T-helper 2 cell treated with Interferon-gamma antibody and Interleukin-4, amounts not matched to agents 5 μg/mL and 100 μg/mL, for 36 hours (primary cell): ENCODE measurements around the gene AKIRIN2.

Experiments used
- DNase-seq: peaks from one replicate; pipeline ENCODE4 v3.0.0; 2021; ENCODE audit warnings: low spot score
- H3K27ac Mint-ChIP-seq: one replicate; pipeline ENCODE4 v1.8.0; 2021; ENCODE audit warnings: mild to moderate bottlenecking, mixed read lengths
- H3K27me3 Mint-ChIP-seq: one replicate; pipeline ENCODE4 v1.8.0; 2021; ENCODE audit warnings: low read depth, mixed read lengths
- H3K36me3 Mint-ChIP-seq: one replicate; pipeline ENCODE4 v1.8.0; 2021; ENCODE audit warnings: low read depth, mixed read lengths
- H3K4me1 Mint-ChIP-seq: one replicate; pipeline ENCODE4 v1.8.0; 2021; ENCODE audit warnings: low read depth, mixed read lengths
- H3K4me3 Mint-ChIP-seq: one replicate; pipeline ENCODE4 v1.8.0; 2022; ENCODE audit warnings: mild to moderate bottlenecking, moderate library complexity, mixed read lengths
- H3K9me3 Mint-ChIP-seq: one replicate; pipeline ENCODE4 v1.8.0; 2021; ENCODE audit warnings: mixed read lengths

Gene AKIRIN2

GRCh38 chr6:87664921-87665485 lies 37.0 kb downstream of the AKIRIN2 start:
- H3K27ac Mint-ChIP-seq: no peak overlapping the region
- H3K9me3 Mint-ChIP-seq: no peaks in the 10 kb centered on the region
- H3K36me3 Mint-ChIP-seq: peaks cover 29% of the 10 kb centered on the region

GRCh38 chr6:87663434-87663833 lies 38.6 kb downstream of the AKIRIN2 start:
- no peaks in the 10 kb centered on the region for H3K9me3 Mint-ChIP-seq
- H3K4me3 Mint-ChIP-seq: no peak overlapping the region
- H3K27ac Mint-ChIP-seq: no peak overlapping the region
- peaks cover 35% of the 10 kb centered on the region for H3K36me3 Mint-ChIP-seq
- no peak for DNase-seq
- no peaks in the 10 kb centered on the region for H3K4me1 Mint-ChIP-seq
- H3K27me3 Mint-ChIP-seq: no peaks in the 10 kb centered on the region

More at GRCh38 chr6:87664921-87665485, 37.0 kb downstream of the AKIRIN2 start:
- Mint-ChIP-seq H3K27me3 (no peaks in the 10 kb centered on the region), H3K4me3 (no peak overlapping the region), H3K4me1 (no peaks in the 10 kb centered on the region)
- no peak for DNase-seq

- no peak for DNase-seq
- Mint-ChIP-seq H3K4me3 (no peak overlapping the region), H3K27ac (no peak overlapping the region), H3K4me1 (peaks cover 11% of the 10 kb centered on the region), H3K9me3 (no peaks in the 10 kb centered on the region), H3K27me3 (no peaks in the 10 kb centered on the region), H3K36me3 (peaks cover 42% of the 10 kb centered on the region)
Observed at GRCh38 chr6:87661503-87661902, 40.5 kb downstream of the AKIRIN2 start.

GRCh38 chr6:87661016-87661415 lies 41.0 kb downstream of the AKIRIN2 start:
- DNase-seq: no peak
- H3K27me3 Mint-ChIP-seq: no peaks in the 10 kb centered on the region
- H3K36me3 Mint-ChIP-seq: peaks cover 41% of the 10 kb centered on the region
- H3K4me3 Mint-ChIP-seq: no peak overlapping the region
- no peaks in the 10 kb centered on the region for H3K9me3 Mint-ChIP-seq
- H3K4me1 Mint-ChIP-seq: peaks cover 12% of the 10 kb centered on the region
- H3K27ac Mint-ChIP-seq: no peak overlapping the region

- Mint-ChIP-seq H3K36me3 (peaks cover 41% of the 10 kb centered on the region), H3K9me3 (no peaks in the 10 kb centered on the region), H3K27me3 (no peaks in the 10 kb centered on the region), H3K4me3 (no peak overlapping the region), H3K4me1 (peaks cover 12% of the 10 kb centered on the region), H3K27ac (no peak overlapping the region)
- no peak for DNase-seq
Observed at GRCh38 chr6:87660226-87660911, 41.7 kb downstream of the AKIRIN2 start.

GRCh38 chr6:87658516-87658915 lies 43.5 kb downstream of the AKIRIN2 start:
- H3K4me1 Mint-ChIP-seq: peaks cover 25% of the 10 kb centered on the region
- H3K9me3 Mint-ChIP-seq: no peaks in the 10 kb centered on the region
- no peaks in the 10 kb centered on the region for H3K27me3 Mint-ChIP-seq
- H3K36me3 Mint-ChIP-seq: peaks cover 53% of the 10 kb centered on the region
- no peak overlapping the region for H3K4me3 Mint-ChIP-seq
- H3K27ac Mint-ChIP-seq: no peak overlapping the region
- no peak for DNase-seq

GRCh38 chr6:87656857-87657256 lies 45.2 kb downstream of the AKIRIN2 start:
- Mint-ChIP-seq H3K9me3 (no peaks in the 10 kb centered on the region), H3K4me1 (peaks cover 33% of the 10 kb centered on the region), H3K36me3 (peaks cover 61% of the 10 kb centered on the region), H3K27me3 (no peaks in the 10 kb centered on the region), H3K27ac (peak overlapping the region; percentile 33), H3K4me3 (peak overlapping the region; percentile 11)
- no peak for DNase-seq

- Mint-ChIP-seq H3K36me3 (peaks cover 56% of the 10 kb centered on the region), H3K4me3 (no peak overlapping the region), H3K27me3 (no peaks in the 10 kb centered on the region), H3K27ac (no peak overlapping the region), H3K9me3 (no peaks in the 10 kb centered on the region), H3K4me1 (peaks cover 33% of the 10 kb centered on the region)
- DNase-seq: no peak
Observed at GRCh38 chr6:87655824-87656223, 46.2 kb downstream of the AKIRIN2 start.

GRCh38 chr6:87654875-87655454 lies 47.1 kb downstream of the AKIRIN2 start:
- no peak overlapping the region for H3K4me3 Mint-ChIP-seq
- H3K27me3 Mint-ChIP-seq: no peaks in the 10 kb centered on the region
- no peaks in the 10 kb centered on the region for H3K9me3 Mint-ChIP-seq
- peaks cover 33% of the 10 kb centered on the region for H3K4me1 Mint-ChIP-seq
- no peak for DNase-seq
- H3K36me3 Mint-ChIP-seq: peaks cover 49% of the 10 kb centered on the region
- H3K27ac Mint-ChIP-seq: peak overlapping the region; percentile 20

GRCh38 chr6:87654122-87654521 lies 47.9 kb downstream of the AKIRIN2 start:
- no peak for DNase-seq
- H3K27me3 Mint-ChIP-seq: no peaks in the 10 kb centered on the region
- H3K36me3 Mint-ChIP-seq: peaks cover 44% of the 10 kb centered on the region
- no peak overlapping the region for H3K4me3 Mint-ChIP-seq
- H3K9me3 Mint-ChIP-seq: no peaks in the 10 kb centered on the region
- H3K4me1 Mint-ChIP-seq: peaks cover 33% of the 10 kb centered on the region
- peak overlapping the region; percentile 26 for H3K27ac Mint-ChIP-seq

GRCh38 chr6:87653074-87653962 lies 48.7 kb downstream of the AKIRIN2 start:
- H3K4me3 Mint-ChIP-seq: no peak overlapping the region
- H3K9me3 Mint-ChIP-seq: no peaks in the 10 kb centered on the region
- peaks cover 41% of the 10 kb centered on the region for H3K36me3 Mint-ChIP-seq
- peaks cover 33% of the 10 kb centered on the region for H3K4me1 Mint-ChIP-seq
- no peaks in the 10 kb centered on the region for H3K27me3 Mint-ChIP-seq
- H3K27ac Mint-ChIP-seq: peak overlapping the region; percentile 73
- DNase-seq: peak; percentile 30

GRCh38 chr6:87645080-87645479 lies 57.0 kb downstream of the AKIRIN2 start:
- Mint-ChIP-seq H3K9me3 (no peaks in the 10 kb centered on the region), H3K27me3 (no peaks in the 10 kb centered on the region), H3K27ac (peak overlapping the region; percentile 87), H3K36me3 (peaks cover 6% of the 10 kb centered on the region), H3K4me1 (peaks cover 13% of the 10 kb centered on the region), H3K4me3 (peak overlapping the region; percentile 82)
- peak; percentile 7 for DNase-seq

- H3K27me3 Mint-ChIP-seq: no peaks in the 10 kb centered on the region
- peaks cover 13% of the 10 kb centered on the region for H3K4me1 Mint-ChIP-seq
- no peak overlapping the region for H3K4me3 Mint-ChIP-seq
- no peak overlapping the region for H3K27ac Mint-ChIP-seq
- DNase-seq: no peak
- no peaks in the 10 kb centered on the region for H3K9me3 Mint-ChIP-seq
- H3K36me3 Mint-ChIP-seq: peaks cover 10% of the 10 kb centered on the region
Observed at GRCh38 chr6:87641065-87641692, 60.9 kb downstream of the AKIRIN2 start.
